HFF-Myc (cell line): ENCODE results near the gene LPAR5.

Source experiments
- DNase-seq: peaks from one replicate; pipeline ENCODE4 v3.0.0-alpha.2; 2011; ENCODE audit warnings: low read depth; ENCODE audit errors: extremely low read depth
- H3K4me3 ChIP-seq: replicated peaks from 2 replicates; pipeline ENCODE4 v1.5.1; 2011; ENCODE audit warnings: low read depth, mild to moderate bottlenecking, control low read depth, low read length
- TF ChIP-seq, protein P1 (sequence below): IDR thresholded peaks from 2 replicates; pipeline ENCODE4 v1.5.1; 2012; ENCODE audit warnings: mild to moderate bottlenecking, low read depth, low read length, control low read depth; ENCODE audit errors: missing control alignments

The LPAR5 gene

DNA sequence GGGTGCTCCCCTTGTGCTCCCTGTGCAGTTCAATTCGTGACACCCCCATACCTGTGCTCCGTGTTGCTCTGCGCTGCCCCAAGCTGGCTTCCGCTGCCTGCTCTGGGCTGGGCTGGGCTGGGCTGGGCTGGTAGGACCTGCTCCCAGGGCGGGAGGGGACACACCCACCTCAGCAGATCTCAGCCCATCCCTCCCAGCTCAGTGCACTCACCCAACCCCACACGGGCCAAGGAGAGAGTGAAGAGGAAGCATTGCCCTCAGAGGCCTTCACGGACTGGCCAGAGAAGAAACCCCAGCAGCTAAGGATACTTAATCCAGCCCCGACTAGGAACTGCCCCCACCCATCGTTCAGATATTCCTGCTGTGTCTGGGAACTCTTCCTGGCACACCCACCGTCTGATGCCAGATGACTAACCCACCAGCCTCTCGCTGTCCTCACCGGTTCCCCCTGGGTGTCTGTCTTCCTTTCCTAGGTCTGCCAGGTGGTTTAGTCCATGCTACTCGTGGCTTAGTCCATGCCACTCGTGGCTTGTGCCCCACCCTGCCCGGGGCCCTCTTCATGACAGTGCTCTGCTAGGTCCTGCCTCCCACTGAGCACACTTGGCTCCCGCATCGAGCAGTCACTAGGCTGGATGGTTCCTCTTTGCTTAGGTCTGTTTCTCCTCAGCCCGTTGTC lies at the start of gene LPAR5:
TSS of gene LPAR5 (minus strand) at position 104 of the 676 bp plus-strand sequence. CDS start 14,711 bp downstream, outside the sequence.
- DNase-seq, result no peak
- no peak within 1 kb of the TSS for H3K4me3 ChIP-seq
- TF ChIP-seq, protein P1, sequence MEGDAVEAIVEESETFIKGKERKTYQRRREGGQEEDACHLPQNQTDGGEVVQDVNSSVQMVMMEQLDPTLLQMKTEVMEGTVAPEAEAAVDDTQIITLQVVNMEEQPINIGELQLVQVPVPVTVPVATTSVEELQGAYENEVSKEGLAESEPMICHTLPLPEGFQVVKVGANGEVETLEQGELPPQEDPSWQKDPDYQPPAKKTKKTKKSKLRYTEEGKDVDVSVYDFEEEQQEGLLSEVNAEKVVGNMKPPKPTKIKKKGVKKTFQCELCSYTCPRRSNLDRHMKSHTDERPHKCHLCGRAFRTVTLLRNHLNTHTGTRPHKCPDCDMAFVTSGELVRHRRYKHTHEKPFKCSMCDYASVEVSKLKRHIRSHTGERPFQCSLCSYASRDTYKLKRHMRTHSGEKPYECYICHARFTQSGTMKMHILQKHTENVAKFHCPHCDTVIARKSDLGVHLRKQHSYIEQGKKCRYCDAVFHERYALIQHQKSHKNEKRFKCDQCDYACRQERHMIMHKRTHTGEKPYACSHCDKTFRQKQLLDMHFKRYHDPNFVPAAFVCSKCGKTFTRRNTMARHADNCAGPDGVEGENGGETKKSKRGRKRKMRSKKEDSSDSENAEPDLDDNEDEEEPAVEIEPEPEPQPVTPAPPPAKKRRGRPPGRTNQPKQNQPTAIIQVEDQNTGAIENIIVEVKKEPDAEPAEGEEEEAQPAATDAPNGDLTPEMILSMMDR, result no peak

DNA sequence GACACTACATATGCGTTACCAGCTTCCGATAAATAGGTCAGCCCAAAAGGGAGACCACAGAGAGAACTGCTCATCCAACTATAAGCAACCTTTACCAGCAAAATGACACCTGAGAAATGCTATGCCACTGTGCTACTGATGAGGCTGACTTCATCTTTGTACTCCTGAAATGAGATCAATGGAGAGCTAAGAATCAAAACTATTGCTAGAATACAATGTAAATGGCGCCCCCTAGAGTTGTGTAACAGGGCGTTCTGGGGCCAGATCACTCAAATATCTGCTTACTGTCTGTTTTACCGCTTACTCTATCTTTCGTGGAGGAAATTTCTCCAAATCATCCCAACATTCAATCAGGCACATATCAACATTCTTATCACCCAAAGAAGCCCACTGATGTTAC lies 48.9 kb upstream of the LPAR5 start:
- H3K4me3 ChIP-seq, result no peak overlapping the region
- TF ChIP-seq, protein P1, result peak; percentile 62
- no peak for DNase-seq

DNA sequence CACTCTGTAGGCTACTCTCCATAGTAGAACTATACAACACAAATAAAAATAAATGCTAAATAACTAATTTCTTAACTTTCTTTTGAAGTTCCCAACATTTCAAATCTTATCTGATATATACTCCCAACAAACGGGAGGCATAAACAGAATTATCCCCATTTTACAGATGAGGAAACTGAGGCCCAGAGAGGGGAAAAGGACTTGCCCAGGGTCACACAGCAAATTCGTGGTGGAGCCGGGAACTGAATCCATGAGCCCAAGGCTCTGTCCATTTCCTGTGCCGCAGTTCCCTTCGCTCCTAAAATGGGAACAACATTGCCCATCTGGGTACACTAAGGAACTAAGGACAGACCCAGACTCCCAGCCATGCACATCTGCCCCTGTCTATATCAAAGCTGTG lies 41.2 kb upstream of the LPAR5 start:
- no peak overlapping the region for H3K4me3 ChIP-seq
- no peak for DNase-seq
- TF ChIP-seq, protein P1, result no peak

DNA sequence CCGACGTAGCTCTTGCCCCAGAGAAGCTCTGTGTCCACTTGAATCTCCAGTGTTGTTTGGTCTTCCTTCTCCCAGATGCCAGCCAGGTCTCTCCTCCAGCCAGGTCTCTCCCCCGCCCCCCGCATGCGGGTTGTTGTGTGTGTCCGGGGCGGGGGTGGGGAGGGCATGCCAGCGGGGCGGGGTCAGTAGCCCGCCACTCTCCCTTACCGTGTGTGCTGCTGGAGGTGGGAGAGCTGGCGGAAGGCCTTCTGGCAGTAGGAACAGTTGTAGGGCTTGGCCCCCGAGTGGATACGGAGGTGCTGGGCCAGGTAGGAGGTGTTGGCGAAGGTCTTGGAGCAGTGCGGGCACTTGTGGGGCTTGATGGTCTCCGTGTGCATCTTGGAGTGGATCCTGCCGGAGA lies 36.4 kb upstream of the LPAR5 start:
- no peak overlapping the region for H3K4me3 ChIP-seq
- DNase-seq, result no peak
- TF ChIP-seq, protein P1, result no peak

DNA sequence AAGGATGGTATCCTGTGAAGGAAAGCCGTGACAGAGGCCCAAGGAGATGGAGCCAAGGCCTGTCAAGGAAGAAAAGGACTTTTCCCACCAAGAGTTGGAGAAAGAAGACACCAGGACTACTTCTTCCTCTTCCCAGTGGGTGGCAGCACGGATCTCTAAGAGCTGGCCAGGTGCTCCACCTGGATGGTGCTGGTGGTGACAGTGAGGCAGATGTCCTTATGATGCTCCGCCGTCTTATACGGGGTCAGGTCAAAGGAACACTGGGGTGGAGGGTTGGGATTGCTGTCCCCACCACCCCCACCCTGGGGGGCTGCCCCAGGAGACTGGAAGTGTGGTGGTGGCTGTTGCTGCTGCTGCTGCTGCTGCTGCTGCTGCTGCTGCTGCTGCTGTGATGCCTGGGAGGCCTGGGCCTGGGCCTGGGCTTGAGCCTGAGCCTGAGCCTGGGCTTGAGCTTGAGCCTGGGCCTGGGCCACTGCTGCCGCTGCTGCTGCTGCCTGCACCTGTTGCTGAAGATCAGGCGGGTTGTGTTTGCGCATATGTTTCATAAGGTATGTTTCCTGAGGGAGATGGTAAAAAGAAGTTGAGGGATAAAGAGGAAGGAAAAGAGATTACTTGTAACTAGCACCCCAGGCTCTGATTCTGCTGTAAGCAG lies 31.9 kb upstream of the LPAR5 start:
- no peak overlapping the region for H3K4me3 ChIP-seq
- TF ChIP-seq, protein P1, result no peak
- DNase-seq, result no peak

DNA sequence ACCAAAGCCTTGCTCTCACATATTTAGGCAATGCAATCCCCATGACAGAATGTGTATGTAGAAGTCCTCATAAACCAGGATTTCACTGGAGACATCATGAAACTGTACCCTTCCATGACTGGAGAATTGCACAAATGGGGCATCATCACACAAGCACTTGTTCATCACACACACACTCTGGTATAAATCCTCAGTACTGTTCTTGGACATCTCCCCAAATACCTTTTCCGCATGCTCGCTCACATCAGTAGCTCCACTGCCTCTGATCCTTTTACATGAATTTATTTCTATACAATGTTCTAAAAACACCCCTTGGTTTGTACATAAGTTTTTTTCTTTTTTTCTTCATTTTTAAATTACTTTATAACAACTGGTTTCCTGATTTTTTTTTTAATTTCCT lies 30.5 kb upstream of the LPAR5 start:
- TF ChIP-seq, protein P1, result no peak
- no peak overlapping the region for H3K4me3 ChIP-seq
- no peak for DNase-seq
